D721Med (cell line): ENCODE measurements around the gene CCDC134.

Experiments used
- DNase-seq: peaks from one replicate; pipeline ENCODE4 v3.0.0; 2011; ENCODE audit warnings: low spot score; ENCODE audit not compliant: insufficient read length
- FAIRE-seq: peaks from 2 replicates; lab custom pipeline; 2011; peaks lifted over from hg19 to GRCh38; lab: Jason Lieb, UNC
- CTCF ChIP-seq: IDR thresholded peaks from 2 replicates; pipeline ENCODE4 v1.5.1; 2012; ENCODE audit warnings: mild to moderate bottlenecking, control low read depth; ENCODE audit not compliant: insufficient read depth; ENCODE audit errors: missing control alignments

Gene CCDC134

GRCh38 chr22:41808400-41808799 lies 7.9 kb downstream of the CCDC134 start:
- no peak for FAIRE-seq
- no peak for TF ChIP-seq CTCF
- no peak for DNase-seq

GRCh38 chr22:41810022-41810421 lies 9.5 kb downstream of the CCDC134 start:
- FAIRE-seq, result no peak
- no peak for TF ChIP-seq CTCF

DNA sequence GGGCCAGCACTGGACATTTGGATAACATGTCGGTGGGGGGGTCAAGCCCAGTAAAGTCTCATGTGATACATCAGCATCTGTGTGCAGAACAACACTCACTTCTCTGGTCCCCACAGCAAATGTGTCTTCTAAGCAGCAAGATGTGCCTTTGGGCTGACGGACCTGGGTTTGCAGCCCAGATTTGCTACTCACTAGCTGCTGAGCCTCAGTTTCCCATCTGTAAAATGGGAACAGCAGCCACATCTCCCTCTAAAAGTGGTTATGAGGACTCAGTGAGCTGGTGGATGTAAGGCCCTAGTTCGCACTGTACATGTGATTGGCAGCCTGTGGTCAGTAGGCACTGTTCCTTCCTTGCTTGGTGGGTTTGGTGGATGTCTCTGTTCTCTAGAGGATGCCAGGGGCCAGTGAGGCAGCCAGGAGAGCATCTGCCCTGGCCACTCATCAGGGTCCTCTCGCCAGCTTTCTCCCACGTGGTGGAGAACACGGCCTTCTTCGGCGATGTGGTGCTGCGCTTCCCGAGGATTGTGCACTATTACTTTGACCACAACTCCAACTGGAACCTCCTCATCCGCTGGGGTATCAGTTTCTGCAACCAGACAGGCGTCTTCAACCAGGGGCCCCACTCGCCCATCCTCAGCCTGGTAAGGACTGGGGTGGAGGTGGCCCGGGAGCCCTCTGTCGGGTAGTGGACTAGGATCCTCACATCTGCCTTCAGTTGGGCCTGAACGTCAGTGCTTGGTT lies 12.5 kb downstream of the CCDC134 start:
- no peak for FAIRE-seq
- no peak for TF ChIP-seq CTCF
- no peak for DNase-seq

More at GRCh38 chr22:41810022-41810421, 9.5 kb downstream of the CCDC134 start:
- DNase-seq, result no peak

DNA sequence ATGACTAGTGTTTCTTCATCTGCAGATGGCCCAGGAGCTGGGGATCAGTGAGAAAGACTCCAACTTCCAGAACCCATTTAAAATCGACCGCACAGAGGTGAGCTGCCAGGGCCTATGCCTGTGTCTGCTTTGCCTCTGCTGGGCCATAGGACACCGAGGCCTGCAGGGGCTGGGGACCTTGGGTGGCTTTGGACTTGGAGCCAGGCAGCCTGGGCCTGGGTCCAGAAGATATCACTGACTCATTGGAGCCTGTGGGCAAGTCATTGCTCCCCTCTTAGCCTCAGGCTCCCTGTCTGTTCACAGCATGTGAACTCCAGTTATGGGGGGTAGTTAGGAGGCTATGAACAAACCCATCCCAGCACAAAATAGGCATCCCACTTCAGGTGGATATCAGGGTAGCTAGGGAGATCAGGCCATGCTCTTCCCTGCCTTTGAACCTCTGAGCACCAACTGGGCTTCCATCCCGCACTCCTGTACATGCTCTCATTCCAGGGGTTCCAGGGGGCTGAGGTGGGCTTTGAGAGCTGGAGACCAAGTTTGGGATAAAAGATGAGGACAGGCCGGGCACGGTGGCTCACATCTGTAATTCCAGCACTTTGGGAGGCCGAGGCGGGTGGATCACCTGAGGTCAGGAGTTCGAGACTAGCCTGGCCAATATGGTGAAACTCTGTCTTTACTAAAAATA lies 13.4 kb downstream of the CCDC134 start:
- FAIRE-seq, result no peak
- no peak for TF ChIP-seq CTCF
- no peak for DNase-seq

GRCh38 chr22:41815716-41816115 lies 15.2 kb downstream of the CCDC134 start:
- TF ChIP-seq CTCF, result no peak
- no peak for FAIRE-seq

DNA sequence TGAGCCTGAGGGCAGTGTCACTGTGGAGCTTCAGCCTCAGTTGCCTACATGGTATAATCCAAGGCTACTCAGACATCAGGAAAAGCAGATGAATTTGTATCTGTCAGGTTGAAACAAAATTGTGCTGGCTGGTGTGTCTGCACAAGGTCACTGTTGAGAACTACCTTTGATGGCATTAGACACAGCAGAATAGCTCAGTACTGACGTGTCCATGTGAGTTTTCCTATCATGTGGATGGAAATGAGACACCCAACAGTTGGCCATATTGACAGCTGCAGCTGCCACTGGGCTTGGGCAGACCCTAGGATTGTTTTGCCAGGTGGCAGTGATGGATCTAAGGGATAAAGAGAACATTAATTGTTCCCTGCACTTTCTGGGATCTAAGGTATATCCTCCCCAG lies 15.8 kb downstream of the CCDC134 start:
- DNase-seq, result no peak
- no peak for TF ChIP-seq CTCF
- no peak for FAIRE-seq

More at GRCh38 chr22:41815716-41816115, 15.2 kb downstream of the CCDC134 start:
- DNase-seq, result no peak

GRCh38 chr22:41816871-41817270 lies 16.4 kb downstream of the CCDC134 start:
- no peak for FAIRE-seq
- DNase-seq, result no peak
- TF ChIP-seq CTCF, result no peak
